Cardiac muscle cell (in vitro differentiated cells and primary cell): ENCODE results near the gene EPS8L3. TPM values are rescaled to one million over a fixed set of nuclear protein-coding genes. Genes with fewer than 3 reads are reported as not detected.
A peak's percentile ranks its signal among the peaks of the same experiment; 100 is the strongest.

Experiments used
- DNase-seq, 2 donors: peaks; one replicate each; pipeline versions ENCODE4 v3.0.0 to v3.0.0-alpha.2; 2010 to 2017; ENCODE audit warnings: low read depth in 1 of 2, low spot score in 1 of 2
- H3K27ac ChIP-seq: fragments of 200-600 bp; sonication (generic); 2 replicates; pipeline ENCODE4 v1.5.1; 2016
- H3K27me3 ChIP-seq: fragments of 200-600 bp; sonication (generic); 2 replicates; pipeline ENCODE4 v1.6.0; 2016; ENCODE audit warnings: control low read depth
- H3K36me3 ChIP-seq: fragments of 200-600 bp; sonication (generic); 2 replicates; pipeline ENCODE4 v1.5.1; 2016; ENCODE audit warnings: control low read depth
- H3K4me1 ChIP-seq: fragments of 200-600 bp; sonication (generic); 2 replicates; pipeline ENCODE4 v1.8.1; 2017; ENCODE audit warnings: low read depth, mild to moderate bottlenecking, mixed run types
- H3K4me3 ChIP-seq: fragments of 200-600 bp; sonication (generic); 2 replicates; pipeline ENCODE4 v1.5.1; 2016; ENCODE audit warnings: mild to moderate bottlenecking
- H3K9me3 ChIP-seq: fragments of 200-600 bp; sonication (generic); 2 replicates; pipeline ENCODE4 v1.5.1; 2017; ENCODE audit warnings: low read depth, mild to moderate bottlenecking, control low read depth
- CTCF ChIP-seq: IDR thresholded peaks from 2 replicates; pipeline ENCODE4 v1.5.1; 2012; ENCODE audit warnings: low read depth, mild to moderate bottlenecking, low read length
- polyA plus RNA-seq: library from polyadenylated mRNA; unstranded; fragments of >200 nt; fragmentation: Nextera tagmentation; extraction: Ambion mirVana; gene quantifications from 2 replicates; pipeline ENCODE4 v1.2.1, GENCODE V29; 2016
- total RNA-seq: library from RNA; depleted of rRNA; stranded (reverse); fragments of >200 nt; gene quantifications from 2 replicates; pipeline ENCODE4 v1.2.3, GENCODE V29; 2016

The EPS8L3 gene
- total and polyA plus RNA-seq, 2 experiments from 2014 or later = 0.28 TPM; not detected in 1

GRCh38 chr1:109762821-109763645 is 690 bp downstream of the EPS8L3 start:
- H3K4me3 ChIP-seq = no peak overlapping the region
- no peak for TF ChIP-seq CTCF
- no peaks in the 10 kb centered on the region for H3K9me3 ChIP-seq
- H3K4me1 ChIP-seq = peaks cover 5% of the 10 kb centered on the region
- H3K27me3 ChIP-seq = no peaks in the 10 kb centered on the region
- peak in 1 of 2 donors; percentile 86 for DNase-seq
- no peaks in the 10 kb centered on the region for H3K36me3 ChIP-seq
- no peak overlapping the region for H3K27ac ChIP-seq

- no peaks in the 10 kb centered on the region for H3K36me3 ChIP-seq
- no peaks in the 10 kb centered on the region for H3K27me3 ChIP-seq
- no peak overlapping the region for H3K4me3 ChIP-seq
- no peaks in the 10 kb centered on the region for H3K9me3 ChIP-seq
- no peak overlapping the region for H3K27ac ChIP-seq
- no peak for DNase-seq
- H3K4me1 ChIP-seq = peaks cover 5% of the 10 kb centered on the region
- TF ChIP-seq CTCF = no peak
These were observed 1.6 kb downstream of the EPS8L3 start for GRCh38 chr1:109762039-109762585.

- Histone ChIP-seq H3K36me3 (no peaks in the 10 kb centered on the region), H3K4me1 (peaks cover 5% of the 10 kb centered on the region), H3K27me3 (no peaks in the 10 kb centered on the region), H3K4me3 (no peak overlapping the region), H3K9me3 (no peaks in the 10 kb centered on the region), H3K27ac (no peak overlapping the region)
- DNase-seq = peak in 1 of 2 donors; percentile 59
- TF ChIP-seq CTCF = no peak
These were observed 2.3 kb downstream of the EPS8L3 start for GRCh38 chr1:109761227-109762038.

- no peak overlapping the region for H3K27ac ChIP-seq
- H3K4me3 ChIP-seq = no peak overlapping the region
- no peaks in the 10 kb centered on the region for H3K27me3 ChIP-seq
- H3K36me3 ChIP-seq = no peaks in the 10 kb centered on the region
- TF ChIP-seq CTCF = no peak
- peaks cover 5% of the 10 kb centered on the region for H3K4me1 ChIP-seq
- no peaks in the 10 kb centered on the region for H3K9me3 ChIP-seq
- DNase-seq = no peak
These were observed 3.0 kb downstream of the EPS8L3 start for GRCh38 chr1:109760581-109761226.
